ENCODE results near the gene KIR3DL3. TPM values are rescaled to one million over a fixed set of nuclear protein-coding genes. Genes with fewer than 3 reads are reported as not detected.
"Not testable (repeated sequence)": the region's sequence is repeated elsewhere in the genome, so short reads cannot be mapped to it uniquely, and the experiment has no call there.

Gene KIR3DL3
- total RNA-seq, 2 experiments from 2014 or later = not detected

DNA sequence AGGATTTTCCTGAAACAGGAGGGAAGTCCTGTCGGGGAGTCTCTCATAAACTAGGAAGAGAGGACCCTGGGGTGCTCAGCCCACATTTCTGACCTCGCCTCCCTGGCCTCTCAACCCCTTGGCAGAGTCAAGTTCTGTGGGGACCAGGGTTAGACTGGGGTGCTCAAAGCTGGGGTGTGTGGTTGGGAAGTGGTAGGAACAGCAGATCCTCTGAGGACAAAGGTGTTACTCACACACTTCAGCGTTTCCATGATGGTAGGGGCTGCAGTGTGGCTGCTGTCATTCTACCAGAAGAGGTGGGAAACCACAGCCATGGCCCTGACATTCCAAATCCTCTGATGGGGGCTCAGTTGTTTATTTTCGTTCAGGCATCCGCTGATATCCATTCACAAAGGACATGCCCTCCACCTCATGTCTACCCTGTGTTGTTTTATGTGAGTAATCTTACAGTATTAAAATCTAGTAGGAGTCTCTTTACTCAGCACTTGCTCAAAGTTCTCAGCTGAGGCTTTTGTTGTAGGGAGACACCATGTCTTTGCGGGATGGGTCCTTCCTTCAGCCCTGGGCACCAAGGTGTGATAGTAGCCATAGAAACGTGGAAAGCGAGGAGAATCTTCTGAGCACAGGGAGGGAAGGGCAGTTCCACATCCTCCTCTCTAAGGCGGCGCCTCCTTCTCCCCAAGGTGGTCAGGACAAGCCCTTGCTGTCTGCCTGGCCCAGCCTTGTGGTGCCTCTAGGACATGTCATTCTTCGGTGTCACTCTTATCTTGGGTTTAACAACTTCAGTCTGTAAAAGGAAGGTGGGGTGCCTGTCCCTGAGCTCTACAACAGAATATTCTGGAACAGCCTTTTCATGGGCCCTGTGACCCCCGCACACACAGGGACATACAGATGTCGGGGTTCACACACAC is 15.6 kb downstream of the KIR3DL3 start:
- DNase-seq = no peak
- Mint-ChIP-seq H3K36me3 (ENCODE audit: low read depth) (no peaks in the 10 kb centered on the region), H3K4me1 (ENCODE audit: low read depth) (no peaks in the 10 kb centered on the region), H3K27ac (no peak overlapping the region), H3K9me3 (peaks cover 1% of the 10 kb centered on the region), H3K27me3 (no peaks in the 10 kb centered on the region), H3K4me3 (no peak overlapping the region)
- ChIA-PET CTCF (no interaction called here), POLR2A (no interaction called here)
- TF ChIP-seq, protein P1, sequence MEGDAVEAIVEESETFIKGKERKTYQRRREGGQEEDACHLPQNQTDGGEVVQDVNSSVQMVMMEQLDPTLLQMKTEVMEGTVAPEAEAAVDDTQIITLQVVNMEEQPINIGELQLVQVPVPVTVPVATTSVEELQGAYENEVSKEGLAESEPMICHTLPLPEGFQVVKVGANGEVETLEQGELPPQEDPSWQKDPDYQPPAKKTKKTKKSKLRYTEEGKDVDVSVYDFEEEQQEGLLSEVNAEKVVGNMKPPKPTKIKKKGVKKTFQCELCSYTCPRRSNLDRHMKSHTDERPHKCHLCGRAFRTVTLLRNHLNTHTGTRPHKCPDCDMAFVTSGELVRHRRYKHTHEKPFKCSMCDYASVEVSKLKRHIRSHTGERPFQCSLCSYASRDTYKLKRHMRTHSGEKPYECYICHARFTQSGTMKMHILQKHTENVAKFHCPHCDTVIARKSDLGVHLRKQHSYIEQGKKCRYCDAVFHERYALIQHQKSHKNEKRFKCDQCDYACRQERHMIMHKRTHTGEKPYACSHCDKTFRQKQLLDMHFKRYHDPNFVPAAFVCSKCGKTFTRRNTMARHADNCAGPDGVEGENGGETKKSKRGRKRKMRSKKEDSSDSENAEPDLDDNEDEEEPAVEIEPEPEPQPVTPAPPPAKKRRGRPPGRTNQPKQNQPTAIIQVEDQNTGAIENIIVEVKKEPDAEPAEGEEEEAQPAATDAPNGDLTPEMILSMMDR (IDR thresholded peaks at IDR 0.05) = no peak
- intact Hi-C loops (cut with micrococcal nuclease) = no loop called here
- no peak for ATAC-seq

DNA sequence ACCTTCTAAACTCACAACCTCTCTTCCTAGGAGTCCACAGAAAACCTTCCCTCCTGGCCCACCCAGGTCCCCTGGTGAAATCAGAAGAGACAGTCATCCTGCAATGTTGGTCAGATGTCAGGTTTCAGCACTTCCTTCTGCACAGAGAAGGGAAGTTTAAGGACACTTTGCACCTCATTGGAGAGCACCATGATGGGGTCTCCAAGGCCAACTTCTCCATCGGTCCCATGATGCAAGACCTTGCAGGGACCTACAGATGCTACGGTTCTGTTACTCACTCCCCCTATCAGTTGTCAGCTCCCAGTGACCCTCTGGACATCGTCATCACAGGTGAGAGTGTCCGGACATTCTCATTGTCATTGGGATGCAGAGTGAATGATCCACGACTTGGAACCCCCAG is 17.7 kb downstream of the KIR3DL3 start:
- H3K9me3 Mint-ChIP-seq; H3K27me3 Mint-ChIP-seq; H3K36me3 Mint-ChIP-seq (ENCODE audit: low read depth); intact Hi-C loops (cut with micrococcal nuclease); ATAC-seq; H3K4me3 Mint-ChIP-seq; H3K27ac Mint-ChIP-seq; POLR2A ChIA-PET; DNase-seq; H3K4me1 Mint-ChIP-seq (ENCODE audit: low read depth); CTCF ChIA-PET: not testable (repeated sequence)

DNA sequence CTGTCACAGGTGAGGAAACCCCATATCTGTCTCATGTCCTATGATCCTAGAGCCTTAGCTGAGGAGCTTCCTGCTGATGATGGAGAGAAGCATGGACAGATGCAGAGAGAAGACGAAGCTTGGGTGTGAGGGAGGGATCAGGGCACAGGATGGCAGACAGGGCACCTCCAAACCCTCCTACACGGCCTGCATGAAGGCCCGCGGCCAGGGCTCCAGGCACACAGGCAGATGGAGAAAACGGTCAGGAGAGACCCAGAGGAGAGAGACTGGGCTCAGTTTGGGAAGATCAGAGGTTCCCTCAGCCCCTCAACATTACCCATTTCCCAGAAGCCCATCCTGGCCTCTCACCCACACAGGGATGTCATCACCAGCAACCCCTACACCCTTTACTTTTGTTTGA is 19.8 kb downstream of the KIR3DL3 start:
- intact Hi-C loops (cut with micrococcal nuclease) = not testable (repeated sequence)

DNA sequence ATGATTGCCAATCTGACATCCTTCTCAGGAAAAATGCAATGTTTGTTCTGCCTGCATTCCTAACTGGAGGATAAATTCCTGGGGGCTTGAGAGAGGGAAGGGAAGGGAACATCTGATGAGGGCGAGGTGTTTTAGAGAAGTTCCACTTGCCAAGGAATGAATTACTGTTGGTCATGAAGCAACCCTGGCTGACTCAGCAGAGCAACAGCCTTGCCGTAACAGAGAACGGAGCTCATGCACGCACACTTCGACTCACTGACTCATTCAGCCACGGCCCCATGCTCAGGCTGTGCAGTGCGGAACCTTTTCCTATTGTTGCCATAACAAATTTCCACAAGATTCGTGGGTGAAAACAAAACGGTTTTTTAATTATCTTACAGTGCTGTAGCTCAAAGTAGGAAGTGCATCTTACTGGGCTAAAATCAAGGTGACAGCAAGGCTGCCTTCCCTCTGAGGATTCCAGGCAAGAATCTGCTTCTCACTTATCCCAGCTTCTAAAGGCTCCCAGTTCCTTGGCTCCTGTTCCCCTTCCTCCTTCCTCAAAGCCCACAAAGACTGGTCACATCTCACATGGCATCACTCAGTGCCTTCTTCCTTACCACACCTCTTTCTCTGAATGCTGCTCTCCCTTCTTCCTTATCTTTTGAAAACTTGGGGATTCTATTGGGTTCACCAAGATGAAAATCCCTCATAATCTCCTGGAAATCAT is 23.5 kb downstream of the KIR3DL3 start:
- POLR2A ChIA-PET; H3K27me3 Mint-ChIP-seq; H3K4me3 Mint-ChIP-seq; DNase-seq; H3K4me1 Mint-ChIP-seq (ENCODE audit: low read depth); intact Hi-C loops (cut with micrococcal nuclease); H3K36me3 Mint-ChIP-seq (ENCODE audit: low read depth); H3K27ac Mint-ChIP-seq; ATAC-seq; H3K9me3 Mint-ChIP-seq; CTCF ChIA-PET: not testable (repeated sequence)

More for the DNA sequence above, 19.8 kb downstream of the KIR3DL3 start:
- H3K36me3 Mint-ChIP-seq (ENCODE audit: low read depth); DNase-seq; H3K27ac Mint-ChIP-seq; H3K4me3 Mint-ChIP-seq; H3K9me3 Mint-ChIP-seq; H3K4me1 Mint-ChIP-seq (ENCODE audit: low read depth); H3K27me3 Mint-ChIP-seq; POLR2A ChIA-PET; CTCF ChIA-PET; ATAC-seq: not testable (repeated sequence)

DNA sequence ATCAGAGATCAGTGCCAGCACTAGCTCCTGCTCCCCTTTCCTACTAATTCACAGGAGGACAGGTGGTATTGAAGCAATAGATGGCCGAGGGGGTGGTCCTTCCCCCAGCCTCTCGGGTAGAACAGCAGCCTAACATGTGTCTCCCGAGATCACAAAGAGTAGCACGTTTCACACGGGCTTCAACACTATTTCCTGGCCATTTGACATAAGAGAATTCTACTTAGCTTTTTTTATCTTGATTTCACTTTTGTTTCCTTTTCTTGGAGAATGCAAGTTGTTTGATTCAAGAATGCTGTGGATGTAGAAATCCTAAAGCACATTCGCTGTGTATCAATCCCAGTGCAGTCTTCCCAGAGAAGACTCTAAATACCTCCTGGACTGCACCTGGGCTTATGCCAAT is 26.0 kb downstream of the KIR3DL3 start:
- H3K27me3 Mint-ChIP-seq = peaks cover 11% of the 10 kb centered on the region
- POLR2A ChIA-PET; H3K4me1 Mint-ChIP-seq (ENCODE audit: low read depth); H3K9me3 Mint-ChIP-seq; H3K36me3 Mint-ChIP-seq (ENCODE audit: low read depth); H3K4me3 Mint-ChIP-seq; DNase-seq; intact Hi-C loops (cut with micrococcal nuclease); CTCF ChIA-PET; H3K27ac Mint-ChIP-seq; ATAC-seq: not testable (repeated sequence)

DNA sequence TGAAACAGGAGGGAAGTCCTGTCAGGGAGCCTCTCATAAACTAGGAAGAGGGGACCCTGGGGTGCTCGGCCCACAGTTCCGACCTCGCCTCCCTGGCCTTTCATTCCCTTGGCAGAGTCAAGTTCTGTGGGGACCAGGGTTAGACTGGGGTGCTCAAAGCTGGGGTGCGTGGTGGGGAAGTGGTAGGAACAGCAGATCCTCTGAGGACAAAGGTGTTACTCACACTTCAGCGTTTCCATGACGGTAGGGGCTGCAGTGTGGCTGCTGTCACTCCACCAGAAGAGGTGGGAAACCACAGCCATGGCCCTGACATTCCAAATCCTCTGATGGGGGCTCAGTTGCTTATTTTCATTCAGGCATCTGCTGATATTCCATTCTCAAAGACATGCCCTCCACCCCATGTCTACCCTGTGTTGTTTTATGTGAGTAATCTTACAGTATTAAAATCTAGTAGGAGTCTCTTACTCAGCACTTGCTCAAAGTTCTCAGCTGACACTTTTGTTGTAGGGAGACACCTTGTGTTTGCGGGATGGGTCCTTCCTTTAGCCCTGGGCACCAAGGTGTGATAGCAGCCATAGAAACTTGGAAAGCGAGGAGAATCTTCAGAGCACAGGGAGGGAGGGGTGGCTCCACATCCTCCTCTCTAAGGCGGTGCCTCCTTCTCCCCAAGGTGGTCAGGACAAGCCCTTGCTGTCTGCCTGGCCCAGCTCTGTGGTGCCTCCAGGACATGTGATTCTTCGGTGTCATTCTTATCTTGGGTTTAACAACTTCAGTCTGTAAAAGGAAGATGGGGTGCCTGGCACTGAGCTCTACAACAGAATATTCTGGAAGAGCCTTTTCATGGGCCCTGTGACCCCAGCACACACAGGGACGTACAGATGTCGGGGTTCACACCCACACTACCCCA is 32.2 kb downstream of the KIR3DL3 start:
- H3K36me3 Mint-ChIP-seq (ENCODE audit: low read depth); CTCF ChIA-PET; H3K27me3 Mint-ChIP-seq; POLR2A ChIA-PET; intact Hi-C loops (cut with micrococcal nuclease); DNase-seq; H3K9me3 Mint-ChIP-seq; H3K27ac Mint-ChIP-seq; H3K4me3 Mint-ChIP-seq; ATAC-seq; H3K4me1 Mint-ChIP-seq (ENCODE audit: low read depth): not testable (repeated sequence)

DNA sequence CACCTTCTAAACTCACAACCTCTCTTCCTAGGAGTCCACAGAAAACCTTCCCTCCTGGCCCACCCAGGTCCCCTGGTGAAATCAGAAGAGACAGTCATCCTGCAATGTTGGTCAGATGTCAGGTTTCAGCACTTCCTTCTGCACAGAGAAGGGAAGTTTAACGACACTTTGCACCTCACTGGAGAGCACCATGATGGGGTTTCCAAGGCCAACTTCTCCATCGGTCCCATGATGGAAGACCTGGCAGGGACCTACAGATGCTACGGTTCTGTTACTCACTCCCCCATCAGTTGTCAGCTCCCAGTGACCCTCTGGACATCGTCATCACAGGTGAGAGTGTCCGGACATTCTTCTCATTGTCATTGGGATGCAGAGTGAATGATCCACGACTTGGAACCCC is 34.3 kb downstream of the KIR3DL3 start:
- ATAC-seq; H3K4me1 Mint-ChIP-seq (ENCODE audit: low read depth); H3K9me3 Mint-ChIP-seq; DNase-seq; intact Hi-C loops (cut with micrococcal nuclease); CTCF ChIA-PET; H3K36me3 Mint-ChIP-seq (ENCODE audit: low read depth); H3K4me3 Mint-ChIP-seq; H3K27me3 Mint-ChIP-seq; H3K27ac Mint-ChIP-seq; POLR2A ChIA-PET: not testable (repeated sequence)

DNA sequence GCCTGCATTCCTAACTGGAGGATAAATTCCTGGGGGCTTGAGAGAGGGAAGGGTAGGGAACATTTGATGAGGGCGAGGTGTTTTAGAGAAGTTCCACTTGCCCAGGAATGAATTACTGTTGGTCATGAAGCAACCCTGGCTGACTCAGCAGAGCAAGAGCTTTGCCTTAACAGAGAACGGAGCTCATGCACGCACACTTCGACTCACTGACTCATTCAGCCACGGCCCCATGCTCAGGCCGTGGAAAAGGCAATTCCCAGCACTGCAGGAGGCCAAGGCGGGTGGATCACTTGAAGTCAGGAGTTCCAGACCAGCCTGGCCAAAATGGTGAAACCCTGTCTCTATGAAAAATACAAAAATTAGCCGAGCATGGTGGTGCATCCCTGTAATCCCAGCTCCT is 40.0 kb downstream of the KIR3DL3 start:
- CTCF ChIA-PET, DNase-seq: not testable (repeated sequence)

DNA sequence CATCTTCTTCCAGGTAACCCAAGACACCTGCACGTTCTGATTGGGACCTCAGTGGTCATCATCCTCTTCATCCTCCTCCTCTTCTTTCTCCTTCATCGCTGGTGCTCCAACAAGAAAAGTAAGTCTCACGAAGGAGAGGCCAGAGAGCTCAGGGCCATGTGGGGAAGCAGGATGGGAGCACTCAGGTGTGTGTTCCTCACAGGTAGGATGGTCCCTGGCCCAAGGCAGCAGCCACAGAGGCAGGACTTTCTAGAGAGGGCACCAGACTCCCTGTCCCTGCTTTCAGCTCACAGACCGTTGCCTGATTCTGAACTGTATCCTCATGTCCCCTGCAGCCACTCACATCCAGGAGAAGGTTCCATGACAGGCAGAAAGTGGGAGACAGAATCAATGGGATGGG is 42.2 kb downstream of the KIR3DL3 start:
- CTCF ChIA-PET; H3K36me3 Mint-ChIP-seq (ENCODE audit: low read depth); H3K9me3 Mint-ChIP-seq; DNase-seq; POLR2A ChIA-PET; H3K4me1 Mint-ChIP-seq (ENCODE audit: low read depth); intact Hi-C loops (cut with micrococcal nuclease); H3K4me3 Mint-ChIP-seq; ATAC-seq; H3K27ac Mint-ChIP-seq: not testable (repeated sequence)
- peaks cover 10% of the 10 kb centered on the region for H3K27me3 Mint-ChIP-seq

More for the DNA sequence above, 40.0 kb downstream of the KIR3DL3 start:
- H3K27ac Mint-ChIP-seq; H3K4me3 Mint-ChIP-seq; POLR2A ChIA-PET; H3K9me3 Mint-ChIP-seq; intact Hi-C loops (cut with micrococcal nuclease); H3K36me3 Mint-ChIP-seq (ENCODE audit: low read depth); H3K4me1 Mint-ChIP-seq (ENCODE audit: low read depth); ATAC-seq: not testable (repeated sequence)
- peaks cover 11% of the 10 kb centered on the region for H3K27me3 Mint-ChIP-seq

DNA sequence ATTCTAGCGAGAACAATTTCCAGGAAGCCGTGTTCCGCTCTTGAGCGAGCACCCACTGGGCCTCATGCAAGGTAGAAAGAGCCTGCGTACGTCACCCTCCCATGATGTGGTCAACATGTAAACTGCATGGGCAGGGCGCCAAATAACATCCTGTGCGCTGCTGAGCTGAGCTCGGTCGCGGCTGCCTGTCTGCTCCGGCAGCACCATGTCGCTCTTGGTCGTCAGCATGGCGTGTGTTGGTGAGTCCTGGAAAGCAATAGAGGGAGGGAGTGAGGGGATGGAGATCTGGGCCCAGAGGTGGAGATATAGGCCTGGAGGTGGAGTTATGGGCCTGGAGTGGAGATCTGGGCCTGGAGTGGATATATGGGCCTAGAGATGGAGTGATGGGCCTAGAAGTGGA is 45.4 kb downstream of the KIR3DL3 start, which contains the start of gene KIR2DL1:
KIR2DL1 (plus strand) TSS at position 148 of the 400 bp plus-strand sequence; CDS start at position 206, 58 bp downstream.
- H3K36me3 Mint-ChIP-seq (ENCODE audit: low read depth); H3K27ac Mint-ChIP-seq; CTCF ChIA-PET; H3K4me3 Mint-ChIP-seq; ATAC-seq; H3K9me3 Mint-ChIP-seq; POLR2A ChIA-PET; H3K27me3 Mint-ChIP-seq; H3K4me1 Mint-ChIP-seq (ENCODE audit: low read depth); DNase-seq; intact Hi-C loops (cut with micrococcal nuclease): not testable (repeated sequence)

All from activated CD8-positive, alpha-beta T cell treated with anti-CD3 and anti-CD28 coated beads for 36 hours (primary cell).